Smooth muscle cell (in vitro differentiated cells): ENCODE measurements around the gene KRT13. TPM values are rescaled to one million over a fixed set of nuclear protein-coding genes. Genes with fewer than 3 reads are reported as not detected.

Experiments used
- DNase-seq: peaks from one replicate; lab custom pipeline; 2025; ENCODE audit not compliant: unreplicated experiment; lab: John Stamatoyannopoulos, UW
- H2AFZ ChIP-seq: fragments of 200-600 bp; sonication (generic); 2 replicates; pipeline ENCODE4 v1.6.0; 2016; ENCODE audit warnings: antibody characterized with exemption, low read depth, mild to moderate bottlenecking
- H3F3A ChIP-seq: fragments of 200-600 bp; sonication (generic); 2 replicates; pipeline ENCODE4 v1.6.0; 2017; ENCODE audit warnings: antibody characterized with exemption, low read depth
- H3K27ac ChIP-seq: fragments of 200-600 bp; sonication (generic); 2 replicates; pipeline ENCODE4 v1.5.1; 2016; ENCODE audit warnings: low read depth, mild to moderate bottlenecking
- H3K27me3 ChIP-seq: fragments of 200-600 bp; sonication (generic); 2 replicates; pipeline ENCODE4 v1.6.1; 2016; ENCODE audit warnings: low read depth, mild to moderate bottlenecking
- H3K36me3 ChIP-seq: fragments of 200-600 bp; sonication (generic); 2 replicates; pipeline ENCODE4 v1.5.1; 2016; ENCODE audit warnings: low read depth
- H3K4me1 ChIP-seq: fragments of 200-600 bp; sonication (generic); 2 replicates; pipeline ENCODE4 v1.5.1; 2016; ENCODE audit warnings: low read depth
- H3K4me2 ChIP-seq: fragments of 200-600 bp; sonication (generic); 2 replicates; pipeline ENCODE4 v1.6.0; 2016; ENCODE audit warnings: mild to moderate bottlenecking
- H3K4me3 ChIP-seq: fragments of 200-600 bp; sonication (generic); 2 replicates; pipeline ENCODE4 v1.5.1; 2016; ENCODE audit warnings: mild to moderate bottlenecking
- H3K79me2 ChIP-seq: fragments of 200-600 bp; sonication (generic); 2 replicates; pipeline ENCODE4 v1.6.0; 2016; ENCODE audit warnings: low read depth, mild to moderate bottlenecking
- H3K9ac ChIP-seq: fragments of 200-600 bp; sonication (generic); 2 replicates; pipeline ENCODE4 v1.6.0; 2016; ENCODE audit warnings: low read depth
- H3K9me3 ChIP-seq: fragments of 200-600 bp; sonication (generic); replicated peaks from 2 replicates; pipeline ENCODE4 v1.5.1; 2016; ENCODE audit warnings: low read depth
- H4K20me1 ChIP-seq: fragments of 200-600 bp; sonication (generic); 2 replicates; pipeline ENCODE4 v1.6.0; 2016; ENCODE audit warnings: low read depth
- CTCF ChIP-seq: fragments of 200-600 bp; sonication (generic); IDR thresholded peaks from 2 replicates; pipeline ENCODE4 v1.5.1; 2017; ENCODE audit warnings: borderline replicate concordance, mild to moderate bottlenecking, antibody characterized with exemption; ENCODE audit not compliant: insufficient read depth, poor library complexity, severe bottlenecking
- WGBS: methylation state at CpG from one replicate; pipeline ENCODE4 v1.1.7; 2016; ENCODE audit warnings: low lambda C conversion rate; 5-methylcytosine and 5-hydroxymethylcytosine counted together
- polyA plus RNA-seq: library from polyadenylated mRNA; unstranded; fragments of >200 nt; fragmentation: Nextera tagmentation; extraction: Ambion mirVana; gene quantifications from 2 replicates; pipeline ENCODE4 v1.2.1, GENCODE V29; 2016
- total RNA-seq: library from RNA; depleted of rRNA; stranded (reverse); fragments of >200 nt; gene quantifications from 2 replicates; pipeline ENCODE4 v1.2.3, GENCODE V29; 2014

KRT13 gene
- total and polyA plus RNA-seq, 2 experiments from 2014 or later = 3.8 to 5.2 TPM

- WGBS = 79% methylated on average over 3 of the region's 3 CpGs
- Histone ChIP-seq H3K27ac (no peak overlapping the region), H3K79me2 (no peaks in the 10 kb centered on the region), H3K4me3 (no peak overlapping the region), H2AFZ (no peak overlapping the region), H4K20me1 (no peaks in the 10 kb centered on the region), H3K36me3 (no peaks in the 10 kb centered on the region), H3K4me1 (no peaks in the 10 kb centered on the region), H3K9me3 (no peaks in the 10 kb centered on the region), H3F3A (peaks cover 12% of the 10 kb centered on the region), H3K4me2 (no peak overlapping the region), H3K9ac (no peak overlapping the region), H3K27me3 (no peaks in the 10 kb centered on the region)
- no peak for DNase-seq
- no peak for TF ChIP-seq CTCF
Observed at GRCh38 chr17:41518031-41518430, 12.6 kb upstream of the KRT13 start.

- H3K36me3 ChIP-seq = no peaks in the 10 kb centered on the region
- H3K79me2 ChIP-seq = no peaks in the 10 kb centered on the region
- no peak for DNase-seq
- no peak overlapping the region for H3K4me3 ChIP-seq
- H3K27me3 ChIP-seq = no peaks in the 10 kb centered on the region
- WGBS = 89% methylated on average over 14 of the region's 14 CpGs
- H3K9ac ChIP-seq = no peak overlapping the region
- no peak overlapping the region for H3K4me2 ChIP-seq
- H3K27ac ChIP-seq = no peak overlapping the region
- no peaks in the 10 kb centered on the region for H3K4me1 ChIP-seq
- TF ChIP-seq CTCF = no peak
- H3K9me3 ChIP-seq = no peaks in the 10 kb centered on the region
- no peaks in the 10 kb centered on the region for H4K20me1 ChIP-seq
- H3F3A ChIP-seq = peaks cover 4% of the 10 kb centered on the region
- no peak overlapping the region for H2AFZ ChIP-seq
Observed at GRCh38 chr17:41516830-41517283, 11.4 kb upstream of the KRT13 start.

- DNase-seq = no peak
- no peak overlapping the region for H3K27ac ChIP-seq
- H3K27me3 ChIP-seq = no peaks in the 10 kb centered on the region
- WGBS = 94% methylated on average over 14 of the region's 14 CpGs
- no peaks in the 10 kb centered on the region for H3K79me2 ChIP-seq
- no peak overlapping the region for H3K9ac ChIP-seq
- H3K4me1 ChIP-seq = no peaks in the 10 kb centered on the region
- no peaks in the 10 kb centered on the region for H4K20me1 ChIP-seq
- H3F3A ChIP-seq = no peaks in the 10 kb centered on the region
- no peaks in the 10 kb centered on the region for H3K9me3 ChIP-seq
- no peak overlapping the region for H3K4me3 ChIP-seq
- H3K4me2 ChIP-seq = no peak overlapping the region
- H2AFZ ChIP-seq = no peak overlapping the region
- H3K36me3 ChIP-seq = no peaks in the 10 kb centered on the region
- no peak for TF ChIP-seq CTCF
Observed at GRCh38 chr17:41516147-41516829, 10.9 kb upstream of the KRT13 start.

- H3K9me3 ChIP-seq = no peaks in the 10 kb centered on the region
- H3K4me3 ChIP-seq = no peak overlapping the region
Observed at GRCh38 chr17:41513168-41513547, 7.7 kb upstream of the KRT13 start.

More at GRCh38 chr17:41513168-41513547, 7.7 kb upstream of the KRT13 start:
- no peak overlapping the region for H3K9ac ChIP-seq
- no peak overlapping the region for H3K27ac ChIP-seq
- TF ChIP-seq CTCF = no peak
- no peak overlapping the region for H2AFZ ChIP-seq
- no peaks in the 10 kb centered on the region for H3K27me3 ChIP-seq
- no peaks in the 10 kb centered on the region for H3K36me3 ChIP-seq
- H4K20me1 ChIP-seq = no peaks in the 10 kb centered on the region
- no peaks in the 10 kb centered on the region for H3K79me2 ChIP-seq
- WGBS = 97% methylated on average over 5 of the region's 5 CpGs
- H3K4me1 ChIP-seq = no peaks in the 10 kb centered on the region
- DNase-seq = no peak
- no peak overlapping the region for H3K4me2 ChIP-seq
- H3F3A ChIP-seq = no peaks in the 10 kb centered on the region
